Pancreas (tissue), 10 donors: Measurements from ENCODE around the gene HSPBP1. TPM values are rescaled to one million over a fixed set of nuclear protein-coding genes. Genes with fewer than 3 reads are reported as not detected.

Experiments used
- ATAC-seq, 4 donors: fragments of 200-7000 bp; cut with Tn5 transposase; one replicate each; pipeline versions ENCODE4 v1.8.0 to v1.9.1; 2020; ENCODE audit warnings: mild to moderate bottlenecking in 4 of 4, moderate library complexity in 4 of 4
- DNase-seq, 6 donors: peaks; one replicate each; pipeline ENCODE4 v3.0.0-alpha.2; 2020
- FAIRE-seq: peaks from 2 replicates; lab custom pipeline; 2012; peaks lifted over from hg19 to GRCh38; lab: Jason Lieb, UNC
- H3K27ac ChIP-seq, 4 donors: fragments of 200-600 bp; sonication (generic); 1 replicate in 3 of 4; 2 replicates in 1 of 4; pipeline versions ENCODE4 v1.5.0 to v1.8.0; 2020
- H3K27me3 ChIP-seq, 4 donors: fragments of 200-600 bp; one replicate each; pipeline ENCODE4 v1.8.0; 2021
- H3K36me3 ChIP-seq, 3 donors: fragments of 200-600 bp; sonication (generic) in 1 of 3; one replicate each; pipeline versions ENCODE4 v1.5.0 to v1.8.0; 2020 to 2021
- H3K4me1 ChIP-seq, 3 donors: fragments of 200-600 bp; one replicate each; pipeline ENCODE4 v1.8.0; 2021
- H3K4me3 ChIP-seq, 4 donors: fragments of 200-600 bp; sonication (generic) in 2 of 4; one replicate each; pipeline versions ENCODE4 v1.5.0 to v1.8.0; 2020 to 2021
- H3K9me3 ChIP-seq, 4 donors: fragments of 200-600 bp; one replicate each; pipeline ENCODE4 v1.8.0; 2021
- WGBS, 2 donors: extraction: QIAGEN DNeasy Blood & Tissue Kit; methylation state at CpG; one replicate each; pipeline ENCODE4 v1.1.7; 2013; 5-methylcytosine and 5-hydroxymethylcytosine counted together
- intact Hi-C, 3 donors: fragments of 100-400 bp; cut with DNase I; formaldehyde crosslinking; loops; one replicate each; pipeline versions ENCODE4 v1.11.1 to v1.14.2; 2022
- polyA plus RNA-seq, 2 donors: library from polyadenylated mRNA; stranded (reverse); fragments of 200-250 nt; gene quantifications; one replicate each; pipeline ENCODE4 v1.2.3, GENCODE V29; 2013
- total RNA-seq, 6 donors: library from RNA; stranded (reverse); fragmentation: NEBNext Ultra II Directional in 4 of 6; extraction: Animal tissue kit (Norgen Biotek cat#: 25700) in 4 of 6; gene quantifications; one replicate each; pipeline versions ENCODE4 v1.2.1 to v1.2.4, GENCODE V29; 2021 to 2023
- TF ChIP-seq, protein P1 (sequence below), 4 donors: fragments of 200-600 bp; sonication (generic) in 3 of 4; IDR thresholded peaks; one replicate each; pipeline versions ENCODE4 v1.5.0 to v1.8.0; 2021; ENCODE audit warnings: antibody characterized with exemption in 4 of 4
- donor health status: healthy with polysubstance abuse.
- donor health status: DM: no; HTN: no; CAD: no; lungs with moderate emphysema.
- donor health status: DM: no; HTN: no; CAD: no.
- donor health status: control.
- donor health status: control.
- donor health status: Bipolar disorder and iron deficiency.
- donor health status: DM: yes; HTN: yes; CAD: no.
- donor health status: DM: no; HTN: no; CAD: no.
- donor health status: DM: no; HTN: no; CAD: no.
- donor health status: DM: yes; HTN: yes; CAD: no.

The HSPBP1 gene
- total and polyA plus RNA-seq, 8 donors = 7.0 to 29.5 (median 12.8) TPM

GRCh38 chr19:55223291-55224037 lies 56.4 kb downstream of the HSPBP1 start:
- Histone ChIP-seq H3K36me3 (no peaks in the 10 kb centered on the region), H3K4me1 (no peaks in the 10 kb centered on the region), H3K27me3 (no peaks in the 10 kb centered on the region), H3K4me3 (no peak overlapping the region), H3K27ac (no peak overlapping the region), H3K9me3 (no peaks in the 10 kb centered on the region)
- DNase-seq = peak in 1 of 6 donors; percentile 55
- no peak for ATAC-seq
- intact Hi-C loops = no loop called here
- no peak for FAIRE-seq
- WGBS, 2 donors = 81 to 86% methylated on average over 17 of the region's 17 CpGs
- TF ChIP-seq, protein P1, sequence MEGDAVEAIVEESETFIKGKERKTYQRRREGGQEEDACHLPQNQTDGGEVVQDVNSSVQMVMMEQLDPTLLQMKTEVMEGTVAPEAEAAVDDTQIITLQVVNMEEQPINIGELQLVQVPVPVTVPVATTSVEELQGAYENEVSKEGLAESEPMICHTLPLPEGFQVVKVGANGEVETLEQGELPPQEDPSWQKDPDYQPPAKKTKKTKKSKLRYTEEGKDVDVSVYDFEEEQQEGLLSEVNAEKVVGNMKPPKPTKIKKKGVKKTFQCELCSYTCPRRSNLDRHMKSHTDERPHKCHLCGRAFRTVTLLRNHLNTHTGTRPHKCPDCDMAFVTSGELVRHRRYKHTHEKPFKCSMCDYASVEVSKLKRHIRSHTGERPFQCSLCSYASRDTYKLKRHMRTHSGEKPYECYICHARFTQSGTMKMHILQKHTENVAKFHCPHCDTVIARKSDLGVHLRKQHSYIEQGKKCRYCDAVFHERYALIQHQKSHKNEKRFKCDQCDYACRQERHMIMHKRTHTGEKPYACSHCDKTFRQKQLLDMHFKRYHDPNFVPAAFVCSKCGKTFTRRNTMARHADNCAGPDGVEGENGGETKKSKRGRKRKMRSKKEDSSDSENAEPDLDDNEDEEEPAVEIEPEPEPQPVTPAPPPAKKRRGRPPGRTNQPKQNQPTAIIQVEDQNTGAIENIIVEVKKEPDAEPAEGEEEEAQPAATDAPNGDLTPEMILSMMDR (IDR thresholded peaks at IDR 0.05) = no peak

DNA sequence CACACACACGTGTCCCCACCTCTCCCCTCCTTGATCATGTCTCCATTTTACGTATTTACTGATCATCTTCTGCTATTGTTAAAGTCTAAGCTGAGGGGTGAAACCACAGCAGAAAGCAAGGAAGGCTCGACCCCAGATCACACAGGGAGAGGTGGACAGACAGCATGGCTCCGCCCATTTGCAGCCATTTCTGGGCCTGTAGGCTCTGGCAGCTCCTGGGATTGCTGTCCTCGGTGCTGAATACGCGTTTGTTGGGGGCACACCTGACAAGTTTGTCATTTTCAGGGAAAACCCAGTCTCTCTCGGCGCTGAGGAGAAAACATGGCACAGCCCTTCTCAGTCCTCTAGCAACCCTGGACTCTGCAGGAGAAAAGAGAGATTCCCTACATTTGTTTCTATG lies 59.4 kb downstream of the HSPBP1 start:
- no peak for FAIRE-seq
- WGBS, 2 donors = 72 to 78% methylated on average over 9 of the region's 9 CpGs
- no peak for ATAC-seq
- intact Hi-C loops = no loop called here
- no peak for DNase-seq
- TF ChIP-seq, protein P1 (IDR thresholded peaks at IDR 0.05) = no peak
- Histone ChIP-seq H3K36me3 (no peaks in the 10 kb centered on the region), H3K9me3 (no peaks in the 10 kb centered on the region), H3K27me3 (no peaks in the 10 kb centered on the region), H3K27ac (no peak overlapping the region), H3K4me3 (no peak overlapping the region), H3K4me1 (peaks cover 0 to 9% (median 0%) of the 10 kb centered on the region in 3 donors)

- intact Hi-C loops = no loop called here
- WGBS, 2 donors = 2 to 4% methylated on average over 36 of the region's 36 CpGs
- Histone ChIP-seq H3K27ac (peak overlapping the region in 2 of 4 donors; percentile 47 to 80), H3K27me3 (no peaks in the 10 kb centered on the region), H3K4me3 (peak overlapping the region; percentile 24 to 52 (median 36)), H3K4me1 (peaks cover 0 to 9% (median 0%) of the 10 kb centered on the region in 3 donors), H3K9me3 (no peaks in the 10 kb centered on the region), H3K36me3 (no peaks in the 10 kb centered on the region)
- TF ChIP-seq, protein P1 (IDR thresholded peaks at IDR 0.05) = no peak
- peak; percentile 77 to 91 (median 86) for DNase-seq
- no peak for FAIRE-seq
- peak; percentile 94 to 97 (median 94) for ATAC-seq
Observed at GRCh38 chr19:55216461-55217198, 63.3 kb downstream of the HSPBP1 start.

GRCh38 chr19:55213547-55213946 lies 66.4 kb downstream of the HSPBP1 start:
- no peaks in the 10 kb centered on the region for H3K36me3 ChIP-seq
- ATAC-seq (no peak), DNase-seq (no peak), FAIRE-seq (no peak)
- no peak overlapping the region for H3K27ac ChIP-seq
- intact Hi-C loops = no loop called here
- H3K9me3 ChIP-seq = no peaks in the 10 kb centered on the region
- 76 to 82% methylated on average over 7 of the region's 7 CpGs for WGBS, 2 donors
- TF ChIP-seq, protein P1 (IDR thresholded peaks at IDR 0.05) = no peak
- H3K4me1 ChIP-seq = peaks cover 15 to 25% (median 15%) of the 10 kb centered on the region in 3 donors
- H3K27me3 ChIP-seq = no peaks in the 10 kb centered on the region
- no peak overlapping the region for H3K4me3 ChIP-seq
